SIG-M5 treated with dmso at 0.1 percent for 504 hours (cell line): ENCODE results near the gene CDCA4.

Experiments used
- DNase-seq: peaks from one replicate; lab custom pipeline; 2025; ENCODE audit not compliant: unreplicated experiment; lab: John Stamatoyannopoulos, UW

CDCA4 gene

GRCh38 chr14:104977008-104977680 is 43.7 kb downstream of the CDCA4 start:
- DNase-seq, result no peak

- DNase-seq, result peak; percentile 70
Measured at GRCh38 chr14:104976198-104977007, 44.5 kb downstream of the CDCA4 start.

GRCh38 chr14:104975481-104976197 is 45.2 kb downstream of the CDCA4 start:
- no peak for DNase-seq

GRCh38 chr14:104974665-104975390 is 46.1 kb downstream of the CDCA4 start:
- DNase-seq, result no peak

- DNase-seq, result no peak
Measured at GRCh38 chr14:104974146-104974541, 46.7 kb downstream of the CDCA4 start.

GRCh38 chr14:104973385-104974145 is 47.3 kb downstream of the CDCA4 start:
- DNase-seq, result peak; percentile 21

GRCh38 chr14:104973135-104973384 is 47.8 kb downstream of the CDCA4 start:
- DNase-seq, result no peak

GRCh38 chr14:104972301-104973134 is 48.4 kb downstream of the CDCA4 start:
- DNase-seq, result peak; percentile 56

GRCh38 chr14:104971447-104972240 is 49.2 kb downstream of the CDCA4 start:
- no peak for DNase-seq

GRCh38 chr14:104970231-104971068 is 50.4 kb downstream of the CDCA4 start:
- no peak for DNase-seq

- no peak for DNase-seq
Measured at GRCh38 chr14:104969741-104970230, 51.1 kb downstream of the CDCA4 start.

- peak; percentile 28 for DNase-seq
Measured at GRCh38 chr14:104968541-104969401, 52.1 kb downstream of the CDCA4 start.

- no peak for DNase-seq
Measured at GRCh38 chr14:104968153-104968527, 52.7 kb downstream of the CDCA4 start.

- no peak for DNase-seq
Measured at GRCh38 chr14:104967386-104968152, 53.3 kb downstream of the CDCA4 start.

GRCh38 chr14:104966981-104967385 is 53.9 kb downstream of the CDCA4 start:
- no peak for DNase-seq

GRCh38 chr14:104966261-104966865 is 54.5 kb downstream of the CDCA4 start:
- DNase-seq, result no peak
